HuH-7 (cell line): ENCODE measurements around the gene RSPH1.

Source experiments
- DNase-seq: peaks from one replicate; pipeline ENCODE4 v3.0.0; 2011; ENCODE audit warnings: low spot score

The RSPH1 gene

DNA sequence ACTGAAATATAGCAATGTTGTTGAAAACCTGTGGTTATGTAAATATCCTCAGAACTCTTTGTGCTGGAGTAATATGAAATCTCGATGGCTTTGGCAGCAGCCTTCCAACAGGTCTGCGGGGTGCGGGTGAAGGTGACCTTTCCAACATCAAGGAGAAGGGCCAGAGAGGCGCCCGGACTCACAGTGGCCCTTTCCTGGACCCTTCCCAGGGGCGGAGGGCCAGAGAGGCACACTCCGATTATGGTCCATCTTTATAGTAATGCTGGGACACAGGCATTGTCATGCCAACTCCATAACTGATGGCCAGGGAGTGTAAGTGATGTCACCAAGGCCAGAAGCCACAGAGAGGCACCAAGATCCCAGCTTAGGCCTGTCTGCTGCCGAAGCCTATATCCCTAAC, 35.7 kb upstream of the RSPH1 start:
- no peak for DNase-seq

DNA sequence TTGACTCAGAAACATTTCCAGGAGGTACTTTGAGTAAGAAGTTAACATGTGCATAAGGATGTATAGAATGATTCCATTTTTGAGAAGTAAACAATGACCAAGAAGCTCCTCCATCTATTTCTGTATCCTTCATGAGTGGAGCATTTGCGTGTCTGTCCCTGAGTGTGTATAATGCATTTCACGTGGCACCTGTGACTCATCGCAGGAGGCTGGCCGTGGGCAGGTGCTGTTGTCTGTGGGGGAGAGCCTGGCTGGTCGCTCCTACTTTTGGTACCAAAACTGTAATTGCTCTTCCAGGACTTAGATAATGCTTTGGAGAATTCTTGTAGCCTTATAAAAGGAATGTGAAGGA, 34.1 kb upstream of the RSPH1 start:
- DNase-seq: no peak

DNA sequence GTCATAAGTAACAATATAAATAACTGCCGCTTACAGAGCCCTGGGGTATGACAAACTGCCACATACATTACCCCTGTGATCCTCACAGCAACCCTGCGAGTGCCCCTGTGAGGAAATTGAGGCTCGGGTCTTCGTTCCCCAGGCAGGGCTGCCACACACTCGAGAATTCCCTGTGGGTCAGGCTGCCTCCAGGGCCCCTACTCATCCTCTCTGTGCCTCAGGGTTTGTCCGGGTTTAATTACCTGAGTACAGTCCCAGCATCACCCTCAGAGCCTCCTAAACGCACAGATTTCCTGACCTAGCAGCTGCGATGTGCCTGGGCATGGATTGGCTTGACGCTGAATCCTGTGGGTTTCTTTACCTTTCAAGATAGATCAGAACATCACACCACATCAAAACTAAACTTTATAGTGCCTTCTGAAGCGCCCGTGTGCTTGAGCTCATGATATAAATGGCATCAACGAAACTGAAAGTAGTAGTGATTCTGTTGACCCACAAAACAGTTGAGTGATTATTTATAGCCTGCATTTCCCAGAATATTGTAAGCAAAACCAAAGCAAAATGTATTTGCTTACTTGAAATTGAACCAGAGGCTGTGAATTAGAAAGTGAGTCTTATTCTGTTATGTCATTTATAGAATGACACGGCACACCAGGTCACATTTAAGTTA, 31.6 kb upstream of the RSPH1 start:
- no peak for DNase-seq

DNA sequence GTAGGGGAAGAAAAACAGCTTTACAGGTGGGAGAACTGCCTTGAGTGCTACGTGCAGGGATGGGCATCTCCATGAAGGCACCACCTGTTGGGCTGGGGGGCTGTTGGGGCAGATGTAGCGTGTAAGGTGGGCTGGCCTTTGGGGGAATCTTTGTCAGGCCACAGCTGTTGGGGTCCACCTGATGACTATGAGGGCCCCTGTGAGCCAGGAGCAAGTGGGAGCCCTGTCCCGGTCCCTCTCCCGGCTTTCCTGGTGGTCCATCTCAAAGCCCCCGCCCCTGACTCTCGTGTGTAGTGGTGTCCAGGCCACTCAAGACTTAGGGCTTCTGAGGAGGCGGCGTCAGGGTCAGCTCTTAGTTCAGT, 31.1 kb upstream of the RSPH1 start:
- DNase-seq: no peak

DNA sequence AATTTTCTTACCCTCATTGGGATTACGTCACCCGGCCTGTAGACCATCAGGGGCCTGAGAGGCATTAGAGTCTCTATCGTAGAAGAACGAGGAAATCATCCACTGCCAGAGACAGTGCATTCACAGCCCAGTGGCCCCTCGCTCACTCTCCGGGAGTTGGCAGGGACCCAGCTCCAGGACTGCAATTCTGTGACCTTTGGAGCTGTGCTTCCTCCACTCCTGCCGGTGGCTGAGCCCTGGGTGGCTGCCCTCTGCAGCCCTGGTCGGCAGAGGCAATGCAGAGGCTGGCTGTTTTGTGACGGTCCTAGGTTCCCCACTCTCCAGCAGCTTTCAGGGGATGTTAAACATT, 30.3 kb upstream of the RSPH1 start:
- peak; percentile 93 for DNase-seq

GRCh38 chr21:42525676-42526378, 29.8 kb upstream of the RSPH1 start:
- no peak for DNase-seq

GRCh38 chr21:42525029-42525581, 29.1 kb upstream of the RSPH1 start:
- DNase-seq: no peak

DNA sequence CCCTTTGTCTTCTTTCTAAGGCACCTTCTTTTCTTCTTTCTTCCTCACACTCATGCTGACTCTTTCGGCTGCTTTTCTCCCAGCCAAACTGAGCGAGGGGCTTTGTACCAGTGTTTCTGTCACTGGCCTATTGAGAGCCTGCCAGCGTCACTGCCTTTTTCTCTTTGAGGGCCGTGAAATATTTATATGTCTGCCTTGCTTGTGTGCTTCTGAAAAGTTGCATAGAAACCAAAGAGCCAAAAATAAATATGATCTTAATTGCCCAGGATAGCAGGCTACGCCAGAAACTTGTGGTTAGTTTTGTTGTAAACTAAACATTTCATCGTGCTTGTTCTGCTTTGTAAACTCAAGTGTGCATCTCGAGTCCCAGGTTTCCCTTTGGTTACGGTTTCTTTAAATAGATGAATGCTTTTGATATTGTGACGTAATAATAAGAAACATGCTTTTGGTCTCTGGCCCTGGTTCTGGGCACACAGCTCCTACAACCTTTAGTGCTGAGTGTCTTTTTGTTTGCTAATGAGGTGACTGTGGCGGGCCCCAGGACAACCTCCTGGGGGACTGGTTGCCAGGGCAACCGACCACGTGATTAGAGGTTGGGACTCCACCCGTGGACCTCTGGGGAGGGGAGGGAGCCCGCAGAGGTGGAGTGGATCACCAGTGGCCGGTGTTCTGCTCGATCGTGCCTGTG, 28.5 kb upstream of the RSPH1 start:
- DNase-seq: peak; percentile 40

DNA sequence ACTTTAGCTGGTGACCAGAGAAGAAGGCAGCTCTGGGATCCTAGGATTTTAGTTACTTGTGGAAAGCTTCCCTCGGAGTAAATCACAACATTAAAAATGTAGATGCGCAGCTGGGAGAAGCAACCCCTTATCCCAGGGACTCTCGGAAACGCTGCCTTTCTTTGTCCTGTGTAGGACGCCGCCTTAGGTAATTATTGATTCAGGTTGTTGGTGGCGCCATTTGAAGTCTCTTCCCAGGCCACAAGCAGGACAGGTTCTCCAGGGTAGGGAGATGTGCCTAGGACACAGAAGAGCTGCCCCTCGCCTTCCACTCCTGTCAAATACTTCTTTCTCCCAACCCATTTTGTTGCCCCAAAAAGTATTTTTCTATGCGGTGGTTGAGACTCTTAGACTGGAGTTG, 27.9 kb upstream of the RSPH1 start:
- DNase-seq: no peak

DNA sequence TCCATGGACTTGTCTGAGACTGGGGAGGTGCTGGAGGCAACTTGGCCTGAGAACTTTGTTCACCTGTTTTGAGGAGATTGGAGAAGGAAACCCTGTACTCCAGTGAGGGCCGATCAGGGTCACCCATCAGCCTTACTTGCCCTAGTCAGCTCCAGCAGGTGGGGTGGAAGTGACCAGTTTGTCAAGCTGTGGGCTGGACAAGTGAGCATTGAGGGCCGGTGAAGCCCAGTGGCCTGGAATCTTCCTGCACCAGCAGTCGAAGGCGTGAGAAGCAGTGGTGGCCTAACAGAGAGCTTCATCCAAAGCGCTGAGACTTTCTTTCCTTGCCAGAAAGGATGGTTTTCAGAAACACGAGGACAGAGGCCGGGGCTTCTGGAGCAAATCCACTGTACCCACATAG, 27.2 kb upstream of the RSPH1 start:
- no peak for DNase-seq

DNA sequence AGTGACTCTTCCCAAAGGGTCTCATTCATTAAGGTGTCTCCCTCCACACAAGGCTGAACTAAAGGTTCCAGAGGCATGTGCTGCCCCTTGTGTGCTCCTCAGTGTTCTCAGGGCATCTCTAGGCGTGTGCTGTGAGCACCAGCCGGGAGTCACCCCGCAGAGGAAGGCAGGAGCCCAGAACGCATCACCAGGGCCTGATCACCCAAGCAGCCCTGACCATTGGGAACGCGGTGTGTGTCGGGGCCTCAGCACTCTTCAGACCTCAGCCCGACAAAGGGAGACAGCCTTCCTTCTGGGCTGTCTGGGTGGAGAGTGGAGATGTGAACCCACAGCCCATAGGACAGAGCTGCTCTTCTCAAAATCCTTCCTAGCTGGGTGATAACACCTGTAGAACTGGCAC, 26.7 kb upstream of the RSPH1 start:
- DNase-seq: no peak

- no peak for DNase-seq
These were observed 26.2 kb upstream of the RSPH1 start for GRCh38 chr21:42522271-42522670.

DNA sequence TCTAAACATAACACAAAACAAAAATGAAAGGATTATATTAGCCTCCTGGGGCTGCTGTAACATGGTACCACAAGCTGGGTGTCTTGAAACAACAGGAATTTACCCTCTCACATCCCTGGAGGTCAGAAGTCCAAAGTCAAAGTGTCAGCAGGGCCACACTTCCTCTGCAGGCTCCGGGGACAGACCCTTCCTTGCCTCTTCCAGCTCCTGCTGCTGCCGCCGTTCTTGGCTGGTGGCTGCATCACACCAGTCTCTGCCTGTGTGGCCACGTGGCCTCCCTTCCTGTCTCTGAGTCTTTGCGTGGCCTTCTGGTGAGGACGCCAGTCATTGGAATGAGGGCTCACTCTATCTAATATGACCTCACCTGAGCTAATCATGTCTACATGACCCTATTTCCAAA, 25.8 kb upstream of the RSPH1 start:
- DNase-seq: no peak

GRCh38 chr21:42521384-42521783, 25.4 kb upstream of the RSPH1 start:
- no peak for DNase-seq

DNA sequence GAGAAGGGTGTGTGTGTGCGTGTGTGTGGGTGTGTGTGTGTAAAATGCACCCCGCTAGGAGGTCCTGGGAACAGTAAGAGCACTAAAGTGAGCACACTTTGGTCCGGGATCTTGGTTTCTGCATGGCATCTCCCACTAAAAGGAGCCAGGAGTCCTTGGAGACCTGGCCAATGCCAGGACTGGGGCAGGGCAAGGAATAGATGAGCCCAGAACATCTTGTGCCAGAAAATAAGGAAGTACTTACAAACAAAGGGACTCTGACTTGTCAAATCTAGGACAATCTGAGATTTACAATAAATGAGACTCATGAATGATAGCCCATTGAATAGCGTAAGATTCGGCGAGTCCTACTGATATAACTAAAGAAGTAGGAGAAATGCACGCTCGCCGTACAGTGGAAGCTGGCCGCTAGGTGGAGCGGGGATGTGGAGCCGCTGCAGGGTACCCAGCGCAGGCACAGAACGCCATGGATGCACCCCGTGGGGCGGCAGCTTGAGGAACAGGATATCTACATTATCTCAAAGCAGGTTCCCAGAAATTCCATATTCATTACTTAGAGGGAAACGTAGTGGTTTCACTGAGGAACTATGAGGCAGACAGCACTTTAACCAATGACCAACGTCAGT, 24.7 kb upstream of the RSPH1 start:
- no peak for DNase-seq

- DNase-seq: no peak
These were observed 22.6 kb upstream of the RSPH1 start for GRCh38 chr21:42518626-42519025.

GRCh38 chr21:42518215-42518614, 22.2 kb upstream of the RSPH1 start:
- DNase-seq: no peak

DNA sequence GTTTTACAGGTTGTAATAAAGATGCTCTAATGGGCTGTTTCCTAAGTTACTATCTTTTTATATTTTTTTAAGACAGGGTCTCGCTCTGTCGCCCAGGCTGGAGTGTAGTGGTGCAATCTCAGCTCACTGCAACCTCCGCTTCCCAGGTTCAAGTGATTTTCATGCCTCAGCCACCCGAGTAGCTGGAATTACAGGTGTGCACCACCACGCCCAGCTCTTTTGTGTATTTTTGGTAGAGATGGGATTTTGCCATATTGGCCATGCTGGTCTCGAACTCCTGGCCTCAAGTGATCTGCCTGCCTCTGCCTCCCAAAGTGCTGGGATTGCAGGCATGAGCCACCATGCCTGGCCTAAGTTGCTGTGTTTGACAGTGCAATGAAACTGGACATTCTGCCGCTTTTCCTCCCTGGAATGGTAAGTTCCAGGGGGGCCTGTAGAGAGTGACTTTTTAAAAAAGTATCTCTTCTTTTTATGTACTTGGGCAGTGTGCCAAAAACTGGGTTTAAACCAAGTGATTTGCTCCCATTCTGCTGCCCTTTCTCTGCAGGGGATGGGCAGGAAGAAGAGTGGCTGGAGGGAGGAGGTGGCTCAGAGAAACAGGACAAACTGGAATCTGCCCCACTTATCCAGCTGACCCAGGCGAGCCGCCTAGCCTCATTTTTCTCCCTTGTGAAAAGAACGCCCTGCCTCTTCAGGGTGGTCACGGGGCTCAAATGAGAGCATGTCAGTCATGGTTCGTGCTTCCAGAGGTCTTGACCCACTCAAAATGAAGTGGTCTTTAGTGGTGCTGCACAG, 19.9 kb upstream of the RSPH1 start:
- no peak for DNase-seq

GRCh38 chr21:42514883-42515228, 18.8 kb upstream of the RSPH1 start:
- no peak for DNase-seq

DNA sequence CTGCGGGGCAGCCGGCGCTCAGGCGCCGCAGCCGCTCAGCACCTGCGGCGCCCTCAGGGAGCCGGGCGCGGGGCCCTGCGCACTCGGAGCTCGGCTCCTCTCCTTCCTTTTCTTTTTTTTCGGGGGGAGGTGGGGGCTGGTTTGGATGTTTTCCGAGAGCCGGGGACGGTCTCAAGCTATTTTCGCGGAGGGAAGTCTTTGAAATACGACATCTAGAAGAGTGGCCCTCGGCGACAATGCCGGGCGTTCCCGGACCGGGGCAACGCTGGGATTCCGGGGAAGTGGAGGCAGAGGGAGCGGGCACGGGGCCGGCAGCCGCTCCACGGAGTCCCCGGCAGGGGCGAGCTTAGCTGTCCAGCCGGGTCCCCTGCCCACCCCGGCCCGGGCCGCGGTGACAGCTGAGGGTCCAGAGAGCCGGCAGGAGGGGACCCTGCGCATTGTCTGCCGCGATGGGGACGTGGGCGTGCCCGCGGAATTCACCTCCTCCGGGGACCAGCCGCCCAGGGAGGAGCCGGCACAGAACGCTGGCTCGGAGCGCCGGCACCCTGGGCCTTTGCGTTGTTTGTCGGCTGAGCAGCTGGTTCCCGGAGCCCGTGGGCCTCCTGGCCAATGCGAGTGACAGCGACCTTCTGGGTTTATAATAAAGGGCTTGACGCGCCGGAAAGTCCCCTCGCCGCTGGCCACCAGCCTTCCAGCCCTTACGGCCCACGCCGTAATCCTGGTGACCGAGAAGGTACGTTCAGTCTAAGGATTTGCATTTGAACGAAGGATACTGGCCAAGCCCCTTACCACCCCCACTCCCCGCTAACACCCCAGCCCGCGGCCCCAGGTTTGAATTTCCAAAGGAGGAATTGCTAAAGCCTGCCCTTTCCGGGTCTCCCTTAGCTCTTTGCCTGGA, 18.2 kb upstream of the RSPH1 start:
- DNase-seq: no peak
